HCT116 (cell line): ENCODE measurements around the gene DDX41. TPM values are rescaled to one million over a fixed set of nuclear protein-coding genes. Genes with fewer than 3 reads are reported as not detected.

Source experiments
- ATAC-seq: fragments of 200-7000 bp; cut with Tn5 transposase; 2 replicates; pipeline ENCODE4 v1.9.1; 2020; ENCODE audit warnings: mild to moderate bottlenecking, moderate library complexity
- BruUV-seq: library from RNA; stranded (reverse); fragments of 400-500 nt; replicated peaks from 2 replicates; lab custom pipeline; 2021; lab: Mats Ljungman, UMichigan
- CTCF ChIA-PET: fragments of 300-600 bp; sonication (Branson Sonifier 250); formaldehyde crosslinking; loops from one replicate; lab custom pipeline; 2021; ENCODE audit warnings: antibody characterized with exemption; lab: Charles Lee
- POLR2A ChIA-PET: fragments of 300-600, 350-600 bp; sonication (Branson Sonifier 250); formaldehyde crosslinking; loops from one replicate; lab custom pipeline; 2021; ENCODE audit warnings: antibody characterized with exemption; lab: Charles Lee
- RAD21 ChIA-PET, 2 experiments: fragments of 300-600 bp; sonication (Branson Sonifier 250); formaldehyde crosslinking; loops; one replicate each; lab custom pipeline; 2023; ENCODE audit warnings: low total read pairs in 2 of 2; ENCODE audit not compliant: uncharacterized antibody in 2 of 2, unreplicated experiment in 2 of 2, low non-redundant PET in 1 of 2; lab: Charles Lee
- DNase-seq: peaks from one replicate; pipeline ENCODE4 v3.0.0-alpha.2; 2010; ENCODE audit warnings: low read depth, low spot score
- H2AFZ ChIP-seq: fragments of 200-600 bp; shearing (Covaris generic), sonication (generic); 2 replicates; pipeline ENCODE4 v1.6.1; 2017; ENCODE audit warnings: low read depth, mixed run types, mixed read lengths, antibody characterized with exemption, low read length; ENCODE audit not compliant: poor library complexity, severe bottlenecking
- H3K27ac ChIP-seq: 2 replicates; pipeline ENCODE4 v1.5.1; 2012; ENCODE audit warnings: low read depth, low read length
- H3K27me3 ChIP-seq: fragments of 200-600 bp; sonication (generic); 2 replicates; pipeline ENCODE4 v1.6.1; 2016; ENCODE audit warnings: mixed run types, low read length, mixed read lengths; ENCODE audit not compliant: insufficient read depth
- H3K36me3 ChIP-seq, 2 experiments: fragments of 200-500 bp in 1 of 2; fragments of 200-600 bp in 1 of 2; sonication (Bioruptor generic) in 1 of 2; sonication (generic) in 1 of 2; 2 replicates each; pipeline versions ENCODE4 v1.5.1 to v1.6.1; 2014 to 2016; ENCODE audit warnings: low read length in 2 of 2, inconsistent platforms in 1 of 2, mixed read lengths in 1 of 2, mixed run types in 1 of 2; ENCODE audit not compliant: insufficient read depth in 2 of 2, control insufficient read depth in 1 of 2
- H3K4me1 ChIP-seq, 2 experiments: fragments of 200-600 bp in 1 of 2; sonication (generic) in 1 of 2; 2 replicates each; pipeline versions ENCODE4 v1.5.1 to v1.6.1; 2012 to 2017; ENCODE audit warnings: low read length in 2 of 2, inconsistent platforms in 1 of 2, mild to moderate bottlenecking in 1 of 2, mixed read lengths in 1 of 2, mixed run types in 1 of 2, moderate library complexity in 1 of 2; ENCODE audit not compliant: insufficient read depth in 2 of 2, control insufficient read depth in 1 of 2
- H3K4me2 ChIP-seq: fragments of 200-600 bp; sonication (generic); 2 replicates; pipeline ENCODE4 v1.6.1; 2017; ENCODE audit warnings: mixed run types, low read length, mixed read lengths
- H3K4me3 ChIP-seq, 2 experiments: fragments of 200-600 bp in 1 of 2; sonication (generic) in 1 of 2; replicated peaks in 1 of 2; 2 replicates each; pipeline ENCODE4 v1.5.1; 2011 to 2016; ENCODE audit warnings: low read length in 2 of 2, control low read depth in 1 of 2, low read depth in 1 of 2, mild to moderate bottlenecking in 1 of 2, mixed read lengths in 1 of 2, mixed run types in 1 of 2
- H3K79me2 ChIP-seq: fragments of 200-600 bp; sonication (generic); 2 replicates; pipeline ENCODE4 v1.6.1; 2017; ENCODE audit warnings: mild to moderate bottlenecking, mixed run types, low read length, moderate library complexity, mixed read lengths; ENCODE audit not compliant: insufficient read depth
- H3K9ac ChIP-seq: fragments of 200-600 bp; sonication (generic); 2 replicates; pipeline ENCODE4 v1.6.1; 2016; ENCODE audit warnings: low read length, mixed read lengths
- H3K9me2 ChIP-seq: fragments of 200-600 bp; sonication (generic), shearing (Covaris generic); 2 replicates; pipeline ENCODE4 v1.6.1; 2017; ENCODE audit warnings: mixed run types, mild to moderate bottlenecking, moderate library complexity; ENCODE audit not compliant: insufficient read depth
- H3K9me3 ChIP-seq, 2 experiments: fragments of 200-500 bp in 1 of 2; fragments of 200-600 bp in 1 of 2; sonication (Bioruptor generic) in 1 of 2; sonication (generic) in 1 of 2; 2 replicates each; pipeline ENCODE4 v1.6.1; 2014 to 2017; ENCODE audit warnings: low read length in 2 of 2, mixed read lengths in 2 of 2, inconsistent platforms in 1 of 2, low read depth in 1 of 2, mild to moderate bottlenecking in 1 of 2, mixed run types in 1 of 2, moderate library complexity in 1 of 2; ENCODE audit not compliant: control insufficient read depth in 1 of 2, insufficient read depth in 1 of 2
- H4K20me1 ChIP-seq: fragments of 200-600 bp; sonication (generic), shearing (Covaris generic); 2 replicates; pipeline ENCODE4 v1.6.1; 2017; ENCODE audit warnings: mixed run types, mild to moderate bottlenecking, moderate library complexity; ENCODE audit not compliant: insufficient read depth
- CBX3 ChIP-seq: IDR thresholded peaks from 2 replicates; pipeline ENCODE4 v1.6.1; 2012; ENCODE audit warnings: low read depth
- EZH2 ChIP-seq: fragments of 200-600 bp; sonication (generic); IDR thresholded peaks from 2 replicates; pipeline ENCODE4 v1.6.1; 2017; ENCODE audit warnings: antibody characterized with exemption, mixed run types
- EZH2phosphoT487 ChIP-seq: fragments of 200-600 bp; IDR thresholded peaks from 2 replicates; pipeline ENCODE4 v1.6.1; 2018; ENCODE audit warnings: antibody characterized with exemption, borderline replicate concordance
- FOSL1 ChIP-seq: IDR thresholded peaks from 2 replicates; pipeline ENCODE4 v1.6.1; 2012; ENCODE audit warnings: low read depth
- POLR2A ChIP-seq: IDR thresholded peaks from 2 replicates; pipeline ENCODE4 v1.7.0; 2011; ENCODE audit warnings: borderline replicate concordance; ENCODE audit not compliant: insufficient read depth, insufficient read length; ENCODE audit errors: extremely low read depth
- RAD21 ChIP-seq: IDR thresholded peaks from 2 replicates; pipeline ENCODE4 v1.6.1; 2012; ENCODE audit warnings: low read depth, mild to moderate bottlenecking
- SIN3A ChIP-seq: IDR thresholded peaks from 2 replicates; pipeline ENCODE4 v1.6.1; 2012; ENCODE audit warnings: low read depth
- YY1 ChIP-seq: IDR thresholded peaks from 2 replicates; pipeline ENCODE4 v1.6.1; 2011; ENCODE audit warnings: low read length, low read depth, moderate library complexity, mild to moderate bottlenecking; ENCODE audit not compliant: insufficient replicate concordance; ENCODE audit errors: extremely low read depth
- ZNF274 ChIP-seq: fragments of 200-500 bp; sonication (Bioruptor generic); IDR thresholded peaks from 2 replicates; pipeline ENCODE4 v1.6.1; 2014; ENCODE audit warnings: mild to moderate bottlenecking, low read depth, low read length, inconsistent platforms
- intact Hi-C: fragments of 100-400 bp; cut with micrococcal nuclease; formaldehyde crosslinking; loops from 2 replicates; pipeline ENCODE4 v1.10.0; 2022
- total RNA-seq: library from RNA; stranded (reverse); gene quantifications from one replicate; pipeline ENCODE4 v1.2.1, GENCODE V29; 2021; ENCODE audit not compliant: unreplicated experiment
- TF ChIP-seq, protein P1 (sequence below), 3 experiments: fragments of 200-600 bp in 1 of 3; sonication (generic) in 1 of 3; IDR thresholded peaks in 2 of 3; conservative IDR thresholded peaks in 1 of 3; 2 replicates each; pipeline ENCODE4 v1.5.1; 2012 to 2017; ENCODE audit warnings: low read depth in 2 of 3, low read length in 2 of 3, antibody characterized with exemption in 1 of 3, borderline replicate concordance in 1 of 3, control low read depth in 1 of 3, mild to moderate bottlenecking in 1 of 3, mixed read lengths in 1 of 3, mixed run types in 1 of 3, moderate library complexity in 1 of 3; ENCODE audit not compliant: insufficient read depth in 1 of 3
- TF ChIP-seq, protein P2 (sequence below): IDR thresholded peaks from 2 replicates; pipeline ENCODE4 v1.6.1; 2012

The DDX41 gene
- total RNA-seq, 1 experiment from 2014 or later: 141 TPM

DNA sequence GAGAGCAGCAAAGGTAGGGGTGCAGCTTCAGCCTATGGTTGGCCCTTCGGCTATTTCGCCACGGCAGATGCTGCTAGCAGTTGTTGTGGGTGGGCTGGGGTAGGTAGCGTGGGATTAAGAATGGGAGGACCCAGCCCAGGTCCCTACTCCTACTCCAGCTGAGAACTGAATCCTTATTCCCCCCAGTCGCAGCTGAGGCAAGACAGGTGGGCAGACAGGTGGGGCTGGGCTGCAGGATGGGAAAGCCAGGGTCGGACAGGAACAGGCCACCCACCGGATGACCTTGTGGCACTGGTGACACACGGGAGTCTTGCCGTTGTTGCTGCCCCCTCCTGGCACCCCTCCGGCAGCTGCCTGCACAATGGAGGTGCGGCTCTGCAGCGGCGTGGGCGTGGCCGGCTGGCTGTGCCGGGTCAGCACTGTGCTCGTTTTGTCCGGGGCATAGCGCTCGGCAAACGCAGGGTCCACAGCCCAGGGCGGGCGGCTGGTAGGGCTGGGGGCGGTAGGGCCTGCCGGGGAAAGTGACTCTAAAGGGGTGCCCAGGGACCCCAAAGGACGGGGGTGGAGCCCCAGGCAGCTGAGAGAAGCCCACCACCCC lies 27.5 kb downstream of the DDX41 start:
- H3K79me2 ChIP-seq: peaks cover 40% of the 10 kb centered on the region
- H3K27ac ChIP-seq: no peak overlapping the region
- TF ChIP-seq YY1: no peak
- TF ChIP-seq, protein P1, sequence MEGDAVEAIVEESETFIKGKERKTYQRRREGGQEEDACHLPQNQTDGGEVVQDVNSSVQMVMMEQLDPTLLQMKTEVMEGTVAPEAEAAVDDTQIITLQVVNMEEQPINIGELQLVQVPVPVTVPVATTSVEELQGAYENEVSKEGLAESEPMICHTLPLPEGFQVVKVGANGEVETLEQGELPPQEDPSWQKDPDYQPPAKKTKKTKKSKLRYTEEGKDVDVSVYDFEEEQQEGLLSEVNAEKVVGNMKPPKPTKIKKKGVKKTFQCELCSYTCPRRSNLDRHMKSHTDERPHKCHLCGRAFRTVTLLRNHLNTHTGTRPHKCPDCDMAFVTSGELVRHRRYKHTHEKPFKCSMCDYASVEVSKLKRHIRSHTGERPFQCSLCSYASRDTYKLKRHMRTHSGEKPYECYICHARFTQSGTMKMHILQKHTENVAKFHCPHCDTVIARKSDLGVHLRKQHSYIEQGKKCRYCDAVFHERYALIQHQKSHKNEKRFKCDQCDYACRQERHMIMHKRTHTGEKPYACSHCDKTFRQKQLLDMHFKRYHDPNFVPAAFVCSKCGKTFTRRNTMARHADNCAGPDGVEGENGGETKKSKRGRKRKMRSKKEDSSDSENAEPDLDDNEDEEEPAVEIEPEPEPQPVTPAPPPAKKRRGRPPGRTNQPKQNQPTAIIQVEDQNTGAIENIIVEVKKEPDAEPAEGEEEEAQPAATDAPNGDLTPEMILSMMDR (IDR thresholded peaks at IDR 0.05 in 2 of 3, conservative IDR thresholded peaks at IDR 0.05 in 1 of 3; ENCODE audit: borderline replicate concordance in 1 of 3, insufficient read depth in 1 of 3, low read depth in 2 of 3, low read length in 2 of 3): peak in 2 of 3 experiments; percentile 25 to 35; a peak in 3 of 6 replicates
- TF ChIP-seq, all 23 proteins: peak for 1
- Histone ChIP-seq H3K9ac (no peak overlapping the region), H4K20me1 (peaks cover 4% of the 10 kb centered on the region; the same call in 1 of the 2 replicates), H3K4me2 (no peak overlapping the region), H3K4me3 (no peak overlapping the region), H3K9me3 (no peaks in the 10 kb centered on the region), H3K36me3 (peaks cover 16 to 40% of the 10 kb centered on the region in 2 experiments; a peak in 3 of 4 replicates), H2AFZ (no peak overlapping the region), H3K4me1 (peaks cover 13 to 34% of the 10 kb centered on the region in 2 experiments), H3K9me2 (no peaks in the 10 kb centered on the region), H3K27me3 (no peaks in the 10 kb centered on the region)
- ATAC-seq: 0 out of 2 replicates have a peak, but pooled peaks have one; percentile 13
- ChIA-PET RAD21 (no interaction called here), POLR2A (interaction anchor here (1.3 kb wide), 1 partner anchor 12 kb away, joined by 3 read pairs; no protein-coding TSS in a partner anchor), CTCF (interaction anchor here (1.2 kb wide), 1 partner anchor 32 kb away, joined by 4 read pairs; no protein-coding TSS in a partner anchor)
- no TSS peak for BruUV-seq
- intact Hi-C loops: no loop called here
- no peak for DNase-seq

DNA sequence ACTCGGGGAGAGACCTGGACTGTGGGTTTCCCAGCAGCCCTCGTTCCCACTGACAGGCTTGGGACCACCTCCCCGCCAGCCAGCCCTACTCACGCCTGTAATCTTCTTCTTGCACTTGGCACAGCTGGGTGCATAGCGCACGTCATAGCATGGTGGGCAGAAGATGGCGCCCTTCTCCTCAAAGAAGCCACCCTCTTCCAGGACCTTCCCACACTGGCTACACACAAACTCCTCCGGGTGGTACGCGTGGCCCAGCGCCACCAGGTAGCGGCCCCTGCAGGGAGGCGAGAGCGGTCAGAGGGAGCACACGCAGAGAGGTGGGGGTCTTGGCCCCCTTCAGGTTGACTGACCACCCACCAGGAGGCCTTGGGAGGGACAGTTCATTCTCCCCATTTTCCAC lies 28.8 kb downstream of the DDX41 start:
- no peak overlapping the region for H3K4me2 ChIP-seq
- BruUV-seq: no TSS peak
- no peak overlapping the region for H3K9ac ChIP-seq
- peaks cover 2 to 22% of the 10 kb centered on the region in 2 experiments; a peak in 3 of 4 replicates for H3K4me1 ChIP-seq
- H3K4me3 ChIP-seq: no peak overlapping the region
- CTCF ChIA-PET: interaction anchor here (1.2 kb wide), 1 partner anchor 83 kb away, joined by 3 read pairs; no protein-coding TSS in a partner anchor
- peaks cover 4% of the 10 kb centered on the region; the same call in 1 of the 2 replicates for H4K20me1 ChIP-seq
- H3K27me3 ChIP-seq: no peaks in the 10 kb centered on the region
- intact Hi-C loops: no loop called here
- RAD21 ChIA-PET: no interaction called here
- no peak overlapping the region for H2AFZ ChIP-seq
- peaks cover 16 to 40% of the 10 kb centered on the region in 2 experiments; a peak in 3 of 4 replicates for H3K36me3 ChIP-seq
- no peak overlapping the region for H3K27ac ChIP-seq
- no peak for DNase-seq
- POLR2A ChIA-PET: interaction anchor here (0.7 kb wide), 1 partner anchor 15 kb away, joined by 3 read pairs; no protein-coding TSS in a partner anchor
- peaks cover 27% of the 10 kb centered on the region; the same call in 1 of the 2 replicates for H3K79me2 ChIP-seq
- H3K9me3 ChIP-seq: no peaks in the 10 kb centered on the region
- H3K9me2 ChIP-seq: no peaks in the 10 kb centered on the region
- ATAC-seq: no peak
- TF ChIP-seq RAD21: no peak
- TF ChIP-seq EZH2phosphoT487: no peak
- TF ChIP-seq SIN3A: no peak
- TF ChIP-seq POLR2A: no peak
- TF ChIP-seq, protein P1 (IDR thresholded peaks at IDR 0.05 in 2 of 3, conservative IDR thresholded peaks at IDR 0.05 in 1 of 3; ENCODE audit: borderline replicate concordance in 1 of 3, insufficient read depth in 1 of 3, low read depth in 2 of 3, low read length in 2 of 3): no peak
- TF ChIP-seq CBX3: no peak
- no peak for TF ChIP-seq FOSL1
- no peak for TF ChIP-seq YY1
- no peak for TF ChIP-seq ZNF274
- no peak for TF ChIP-seq EZH2
- TF ChIP-seq, protein P2, sequence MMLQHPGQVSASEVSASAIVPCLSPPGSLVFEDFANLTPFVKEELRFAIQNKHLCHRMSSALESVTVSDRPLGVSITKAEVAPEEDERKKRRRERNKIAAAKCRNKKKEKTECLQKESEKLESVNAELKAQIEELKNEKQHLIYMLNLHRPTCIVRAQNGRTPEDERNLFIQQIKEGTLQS: no peak
